NOMO-1 treated with DMSO at 0.1 percent for 48 hours (cell line): ENCODE measurements around the gene TRPC5OS.

Source experiments
- DNase-seq: peaks from one replicate; lab custom pipeline; 2025; ENCODE audit not compliant: unreplicated experiment; lab: John Stamatoyannopoulos, UW

The TRPC5OS gene

GRCh38 chrX:111875881-111876280 is at the start of gene TRPC5OS:
Gene TRPC5OS (plus strand): TSS chrX:111876181. CDS start chrX:111901850, 25,669 bp downstream.
- DNase-seq, result no peak

- no peak for DNase-seq
These were observed 46.6 kb upstream of the TRPC5OS start for GRCh38 chrX:111829345-111829744.

GRCh38 chrX:111830571-111830970 is 45.4 kb upstream of the TRPC5OS start:
- DNase-seq, result no peak

GRCh38 chrX:111831343-111831742 is 44.6 kb upstream of the TRPC5OS start:
- no peak for DNase-seq

GRCh38 chrX:111837197-111837596 is 38.8 kb upstream of the TRPC5OS start:
- no peak for DNase-seq

GRCh38 chrX:111847491-111848133 is 28.4 kb upstream of the TRPC5OS start:
- no peak for DNase-seq

GRCh38 chrX:111848541-111848940 is 27.4 kb upstream of the TRPC5OS start:
- no peak for DNase-seq

- DNase-seq, result no peak
These were observed 25.0 kb upstream of the TRPC5OS start for GRCh38 chrX:111850975-111851374.

GRCh38 chrX:111854556-111855490 is 21.2 kb upstream of the TRPC5OS start:
- no peak for DNase-seq

- DNase-seq, result no peak
These were observed 18.4 kb upstream of the TRPC5OS start for GRCh38 chrX:111857534-111858060.

- DNase-seq, result no peak
These were observed 14.4 kb upstream of the TRPC5OS start for GRCh38 chrX:111861605-111862004.

- no peak for DNase-seq
These were observed 8.7 kb upstream of the TRPC5OS start for GRCh38 chrX:111867236-111867635.

- DNase-seq, result peak; percentile 7
These were observed 7.0 kb upstream of the TRPC5OS start for GRCh38 chrX:111868726-111869638.

GRCh38 chrX:111869639-111870034 is 6.3 kb upstream of the TRPC5OS start:
- peak; percentile 56 for DNase-seq

GRCh38 chrX:111874241-111874640 is 1.7 kb upstream of the TRPC5OS start:
- DNase-seq, result no peak

- DNase-seq, result no peak
These were observed 665 bp downstream of the TRPC5OS start for GRCh38 chrX:111876646-111877045.

GRCh38 chrX:111877681-111878080 is 1.7 kb downstream of the TRPC5OS start:
- DNase-seq, result no peak

- DNase-seq, result no peak
These were observed 4.8 kb downstream of the TRPC5OS start for GRCh38 chrX:111880735-111881134.

- peak; percentile 60 for DNase-seq
These were observed 5.7 kb downstream of the TRPC5OS start for GRCh38 chrX:111881715-111882114.

- no peak for DNase-seq
These were observed 10.7 kb downstream of the TRPC5OS start for GRCh38 chrX:111886678-111887077.

- no peak for DNase-seq
These were observed 12.6 kb downstream of the TRPC5OS start for GRCh38 chrX:111888600-111888999.
